IMR-90 (cell line): ENCODE data around the gene OR5B2. TPM values are rescaled to one million over a fixed set of nuclear protein-coding genes. Genes with fewer than 3 reads are reported as not detected.
A peak's percentile ranks its signal among the peaks of the same experiment; 100 is the strongest.

Experiments used
- ATAC-seq: fragments of 200-7000 bp; cut with Tn5 transposase; 2 replicates; pipeline ENCODE4 v1.9.1; 2020; ENCODE audit warnings: low read depth, mild to moderate bottlenecking, moderate library complexity
- BruUV-seq: library from RNA; stranded (reverse); fragments of 400-500 nt; replicated peaks from 2 replicates; lab custom pipeline; 2021; lab: Mats Ljungman, UMichigan
- CTCF ChIA-PET: fragments of 300-600 bp; formaldehyde crosslinking; extraction: SDS; loops from one replicate; lab custom pipeline; 2021; ENCODE audit warnings: antibody characterized with exemption; lab: Yijun Ruan, JAX
- POLR2A ChIA-PET: fragments of 300-600 bp; sonication (Branson Sonifier 250); formaldehyde crosslinking; loops from one replicate; lab custom pipeline; 2022; ENCODE audit warnings: antibody characterized with exemption; ENCODE audit not compliant: unreplicated experiment; lab: Charles Lee
- DNase-seq: peaks from one replicate; pipeline ENCODE4 v3.0.0; 2013
- H2AFZ ChIP-seq: replicated peaks from 2 replicates; pipeline ENCODE3; 2013; ENCODE audit warnings: low read length, mild to moderate bottlenecking; ENCODE audit not compliant: poor library complexity
- H2AK5ac ChIP-seq: 2 replicates; pipeline ENCODE4 v1.6.1; 2013; ENCODE audit warnings: low read depth, low read length, inconsistent platforms
- H2AK9ac ChIP-seq: replicated peaks from 2 replicates; pipeline ENCODE3; 2013; ENCODE audit warnings: mild to moderate bottlenecking, low read depth, low read length, moderate library complexity; ENCODE audit not compliant: poor library complexity
- H2BK120ac ChIP-seq: 2 replicates; pipeline ENCODE4 v1.6.1; 2013; ENCODE audit warnings: low read depth, low read length, inconsistent platforms
- H2BK15ac ChIP-seq: 3 replicates; pipeline ENCODE4 v1.6.1; 2013; ENCODE audit warnings: low read depth, low read length, inconsistent platforms
- H2BK20ac ChIP-seq: 2 replicates; pipeline ENCODE4 v1.6.1; 2013; ENCODE audit warnings: low read depth, mild to moderate bottlenecking, inconsistent platforms, low read length, moderate library complexity
- H2BK5ac ChIP-seq: 2 replicates; pipeline ENCODE4 v1.6.1; 2013; ENCODE audit warnings: mild to moderate bottlenecking, low read depth, low read length, inconsistent platforms; ENCODE audit not compliant: poor library complexity, severe bottlenecking
- H3K14ac ChIP-seq: replicated peaks from 2 replicates; pipeline ENCODE4 v1.6.1; 2013; ENCODE audit warnings: low read depth, low read length, inconsistent platforms
- H3K18ac ChIP-seq: 2 replicates; pipeline ENCODE4 v1.6.1; 2013; ENCODE audit warnings: low read depth, low read length, control low read depth
- H3K23ac ChIP-seq: 2 replicates; pipeline ENCODE4 v1.6.1; 2013; ENCODE audit warnings: low read depth, low read length, inconsistent platforms
- H3K27ac ChIP-seq: 2 replicates; pipeline ENCODE4 v1.5.1; 2013; ENCODE audit warnings: mild to moderate bottlenecking, control low read depth, low read length; ENCODE audit not compliant: insufficient read depth
- H3K27me3 ChIP-seq: 2 replicates; pipeline ENCODE4 v1.6.1; 2013; ENCODE audit warnings: low read length; ENCODE audit not compliant: control insufficient read depth, insufficient read depth
- H3K36me3 ChIP-seq: 2 replicates; pipeline ENCODE4 v1.6.1; 2013; ENCODE audit warnings: low read length, mixed read lengths; ENCODE audit not compliant: control insufficient read depth, insufficient read depth
- H3K4ac ChIP-seq: 2 replicates; pipeline ENCODE4 v1.6.1; 2013; ENCODE audit warnings: low read depth, low read length, inconsistent platforms
- H3K4me1 ChIP-seq: 2 replicates; pipeline ENCODE4 v1.6.1; 2013; ENCODE audit warnings: low read length, mixed read lengths; ENCODE audit not compliant: control insufficient read depth, insufficient read depth
- H3K4me2 ChIP-seq: 2 replicates; pipeline ENCODE4 v1.6.1; 2013; ENCODE audit warnings: low read depth, mild to moderate bottlenecking, control low read depth, low read length, moderate library complexity
- H3K4me3 ChIP-seq: 2 replicates; pipeline ENCODE4 v1.5.1; 2013; ENCODE audit warnings: low read depth, mild to moderate bottlenecking, control low read depth, low read length, moderate library complexity; ENCODE audit not compliant: insufficient read depth
- H3K56ac ChIP-seq: 2 replicates; pipeline ENCODE4 v1.6.1; 2013; ENCODE audit warnings: low read length, inconsistent platforms; ENCODE audit not compliant: insufficient read depth; ENCODE audit errors: extremely low read depth
- H3K79me1 ChIP-seq, 2 experiments: 2 replicates each; pipeline ENCODE4 v1.6.1; 2013; ENCODE audit warnings: low read length in 2 of 2, inconsistent platforms in 1 of 2, low read depth in 1 of 2
- H3K9ac ChIP-seq: 2 replicates; pipeline ENCODE4 v1.6.1; 2013; ENCODE audit warnings: low read depth, low read length, control low read depth
- H3K9me1 ChIP-seq: 2 replicates; pipeline ENCODE4 v1.6.1; 2013; ENCODE audit warnings: low read length, inconsistent platforms; ENCODE audit not compliant: insufficient read depth
- H3K9me3 ChIP-seq: 2 replicates; pipeline ENCODE4 v1.6.1; 2013; ENCODE audit warnings: low read length; ENCODE audit not compliant: control insufficient read depth, insufficient read depth
- H4K20me1 ChIP-seq: 2 replicates; pipeline ENCODE4 v1.6.1; 2013; ENCODE audit warnings: low read length, inconsistent platforms; ENCODE audit not compliant: insufficient read depth
- H4K5ac ChIP-seq: 2 replicates; pipeline ENCODE4 v1.6.1; 2013; ENCODE audit warnings: mild to moderate bottlenecking, low read depth, low read length, control low read depth
- H4K8ac ChIP-seq, 2 experiments: 2 replicates each; pipeline ENCODE4 v1.6.1; 2013; ENCODE audit warnings: low read depth in 2 of 2, low read length in 2 of 2, control low read depth in 1 of 2, inconsistent platforms in 1 of 2
- H4K91ac ChIP-seq: 2 replicates; pipeline ENCODE4 v1.6.1; 2013; ENCODE audit warnings: low read depth, low read length, inconsistent platforms; ENCODE audit not compliant: insufficient read depth
- MAFK ChIP-seq: IDR thresholded peaks from 2 replicates; pipeline ENCODE4 v1.6.1; 2012; ENCODE audit warnings: low read depth, low read length, improper control_type of control experiment
- MXI1 ChIP-seq: IDR thresholded peaks from 2 replicates; pipeline ENCODE4 v1.6.1; 2012; ENCODE audit warnings: low read depth, mild to moderate bottlenecking, low read length, moderate library complexity, borderline replicate concordance
- POLR2A ChIP-seq: IDR thresholded peaks from 2 replicates; pipeline ENCODE4 v1.6.1; 2012; ENCODE audit warnings: mild to moderate bottlenecking, low read depth, low read length
- WGBS, 2 experiments: methylation state at CpG; one replicate each; pipeline versions ENCODE4 v1.1.5 to v1.1.7; 2013; ENCODE audit warnings: missing lambda C conversion rate in 2 of 2; ENCODE audit not compliant: insufficient read length in 1 of 2; ENCODE audit errors: extremely low coverage in 2 of 2; 5-methylcytosine and 5-hydroxymethylcytosine counted together
- dilution Hi-C: fragments of 300-500 bp; cut with HindIII; formaldehyde crosslinking; loops from one replicate; pipeline ENCODE4 v1.14.3; 2018; ENCODE audit warnings: low sequenced_read_pairs; ENCODE audit not compliant: unreplicated experiment
- in situ Hi-C: fragments of 300-500 bp; cut with MboI; formaldehyde crosslinking; loops from 3 replicates; pipeline ENCODE4 v1.14.3; 2019; ENCODE audit warnings: low sequenced_read_pairs, inconsistent platforms, mixed read lengths
- intact Hi-C: fragments of 100-400 bp; cut with micrococcal nuclease; formaldehyde crosslinking; loops from 2 replicates; pipeline ENCODE4 v1.10.0; 2022
- polyA plus RNA-seq, 3 experiments: library from polyadenylated mRNA; depleted of rRNA; stranded (reverse); fragments of >200 nt; gene quantifications; 2 replicates each; pipeline ENCODE4 v1.2.3, GENCODE V29; 2012; ENCODE audit warnings: low replicate concordance in 1 of 3
- total RNA-seq: library from RNA; depleted of rRNA; stranded (reverse); fragments of >200 nt; gene quantifications from 2 replicates; pipeline ENCODE4 v1.2.3, GENCODE V29; 2012

Gene OR5B2
- total and polyA plus RNA-seq, 2 of the 4 experiments (the other 2 are of a cell fraction), result not detected

DNA sequence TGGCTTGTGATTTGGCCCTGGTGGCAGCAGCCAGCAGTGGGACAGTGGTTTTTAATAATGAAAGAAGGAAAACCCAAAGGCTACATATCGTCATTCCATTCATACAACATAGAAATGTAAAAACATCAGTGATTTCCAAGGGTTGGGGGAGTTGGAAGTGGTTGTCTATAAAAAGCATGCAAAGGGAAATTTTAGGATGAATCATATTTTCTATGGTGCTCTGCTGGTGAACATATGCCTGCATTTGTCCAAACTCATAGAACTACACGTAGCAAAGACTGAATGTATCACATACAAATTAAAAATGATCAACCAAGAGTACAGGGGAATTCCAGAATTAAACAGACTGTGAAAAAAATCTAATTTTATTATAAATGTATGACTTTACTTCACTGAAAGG lies 32.3 kb downstream of the OR5B2 start:
- H2AK9ac ChIP-seq, result peak overlapping the region; percentile 53
- H3K27me3 ChIP-seq, result no peaks in the 10 kb centered on the region
- intact Hi-C loops, result loop anchor here (10.0 kb wide), 1 partner anchor 331 kb away; no protein-coding TSS in a partner anchor
- H4K20me1 ChIP-seq, result no peaks in the 10 kb centered on the region
- no peaks in the 10 kb centered on the region for H3K36me3 ChIP-seq
- no peaks in the 10 kb centered on the region for H3K9me1 ChIP-seq
- peak overlapping the region; percentile 87 for H3K4ac ChIP-seq
- ATAC-seq, result no peak
- H2BK5ac ChIP-seq, result peak overlapping the region; percentile 100
- BruUV-seq, result no TSS peak
- peak overlapping the region; percentile 8; the same call in 1 of the 2 replicates for H3K56ac ChIP-seq
- peak overlapping the region; percentile 99 for H3K18ac ChIP-seq
- in situ Hi-C loops, result no loop called here
- H4K91ac ChIP-seq, result peak overlapping the region; percentile 97
- no peak overlapping the region for H3K9ac ChIP-seq
- no CpG with 5 or more reads among the region's 2 CpGs for WGBS, 2 experiments
- peak overlapping the region; percentile 91 for H3K14ac ChIP-seq
- dilution Hi-C loops, result no loop called here
- H3K27ac ChIP-seq, result peak overlapping the region; percentile 85
- peak; percentile 71 for DNase-seq
- H3K79me1 ChIP-seq, result no peaks in the 10 kb centered on the region
- H4K5ac ChIP-seq, result peak overlapping the region; percentile 98
- peaks cover 8% of the 10 kb centered on the region for H3K9me3 ChIP-seq
- CTCF ChIA-PET, result no interaction called here
- peak overlapping the region; percentile 80 for H2AK5ac ChIP-seq
- no peak overlapping the region for H3K4me3 ChIP-seq
- H3K4me2 ChIP-seq, result no peak overlapping the region
- no peak for TF ChIP-seq POLR2A
- TF ChIP-seq MAFK, result no peak
- no peak for TF ChIP-seq MXI1
- peak overlapping the region; percentile 80 for H2BK20ac ChIP-seq
- H3K4me1 ChIP-seq, result peaks cover 13% of the 10 kb centered on the region; the same call in 1 of the 2 replicates
- POLR2A ChIA-PET, result no interaction called here
- peak overlapping the region; percentile 90 to 95 for H4K8ac ChIP-seq
- peak overlapping the region; percentile 86; the same call in 2 of the 3 replicates for H2BK15ac ChIP-seq
- peak overlapping the region; percentile 28; the same call in 1 of the 2 replicates for H3K23ac ChIP-seq
- peak overlapping the region; percentile 12 for H2AFZ ChIP-seq
- peak overlapping the region; percentile 93 for H2BK120ac ChIP-seq
